HG03460 (cell line): ENCODE data around the gene CXXC4.

ENCODE experiments used
- ATAC-seq: cut with Tn5 transposase; IDR thresholded peaks from one replicate; pipeline ENCODE4 v1.9.1; 2021; ENCODE audit not compliant: unreplicated experiment

CXXC4 gene

GRCh38 chr4:104494822-104495559 is at the start of gene CXXC4:
CXXC4 (minus strand) TSS chr4:104494894; CDS start chr4:104491802, 3,092 bp downstream.
- ATAC-seq, result peak; percentile 21

DNA sequence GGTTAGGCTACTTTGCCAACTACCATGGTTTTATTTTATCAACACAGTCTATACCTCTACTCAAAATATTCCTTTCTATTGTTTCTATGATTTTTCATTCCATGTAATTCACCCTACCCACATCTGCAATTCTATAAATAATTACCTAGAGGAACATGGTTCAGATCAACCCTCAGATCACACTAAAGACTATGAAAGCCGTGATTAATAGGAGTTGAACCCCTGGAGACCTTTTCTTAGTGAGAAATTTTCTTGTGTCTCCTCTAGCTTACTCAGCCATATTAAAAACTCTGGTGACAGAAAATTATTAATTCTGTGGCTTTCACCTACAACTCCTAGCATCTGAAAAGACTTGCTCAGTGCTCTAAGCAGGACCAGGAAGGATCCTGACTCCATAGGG is 38.5 kb upstream of the CXXC4 start:
- no peak for ATAC-seq

DNA sequence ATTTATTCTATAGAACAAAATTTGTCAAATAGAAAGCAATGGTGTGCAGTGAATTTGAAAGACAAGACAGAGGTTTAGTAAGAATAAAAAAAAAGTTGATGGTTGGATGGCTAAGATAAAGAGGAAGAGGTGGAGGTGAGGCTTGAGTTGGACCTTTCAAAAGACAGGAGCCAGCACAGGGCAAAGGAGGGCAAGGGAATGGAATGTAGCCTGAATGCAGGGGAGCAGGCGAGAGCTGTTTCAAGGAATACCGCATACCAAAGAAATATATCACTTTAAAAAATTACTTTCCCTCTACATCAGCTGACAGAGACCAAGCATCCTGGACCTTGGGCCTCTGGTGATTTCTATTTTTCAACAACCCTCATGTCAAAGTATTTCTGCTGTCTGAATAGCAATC is 38.0 kb upstream of the CXXC4 start:
- ATAC-seq, result no peak

DNA sequence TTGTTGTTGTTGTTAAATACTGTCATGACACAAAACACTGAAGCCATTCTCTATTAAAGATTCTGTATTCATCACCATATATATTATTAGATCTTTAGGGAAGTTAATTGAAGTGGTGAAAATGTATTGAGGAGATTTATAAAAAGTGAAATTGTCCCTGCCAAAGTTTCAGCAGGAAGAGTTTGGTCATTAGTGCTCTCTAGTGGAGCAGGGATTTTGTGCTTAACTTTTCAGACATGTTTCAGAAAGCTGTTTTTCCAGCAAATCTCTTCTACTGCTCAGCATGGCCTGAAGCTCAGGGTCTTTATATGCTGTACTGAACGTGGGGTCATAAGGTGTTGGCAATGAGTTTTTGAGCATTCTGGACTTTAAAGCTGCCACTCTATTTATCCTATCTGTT is 36.7 kb upstream of the CXXC4 start:
- no peak for ATAC-seq

- ATAC-seq, result no peak
These were observed 35.7 kb upstream of the CXXC4 start for GRCh38 chr4:104530426-104530825.

GRCh38 chr4:104524591-104524990 is 29.9 kb upstream of the CXXC4 start:
- ATAC-seq, result no peak

- ATAC-seq, result no peak
These were observed 29.3 kb upstream of the CXXC4 start for GRCh38 chr4:104524026-104524425.

- peak; percentile 91 for ATAC-seq
These were observed 24.9 kb upstream of the CXXC4 start for GRCh38 chr4:104519588-104519987.

DNA sequence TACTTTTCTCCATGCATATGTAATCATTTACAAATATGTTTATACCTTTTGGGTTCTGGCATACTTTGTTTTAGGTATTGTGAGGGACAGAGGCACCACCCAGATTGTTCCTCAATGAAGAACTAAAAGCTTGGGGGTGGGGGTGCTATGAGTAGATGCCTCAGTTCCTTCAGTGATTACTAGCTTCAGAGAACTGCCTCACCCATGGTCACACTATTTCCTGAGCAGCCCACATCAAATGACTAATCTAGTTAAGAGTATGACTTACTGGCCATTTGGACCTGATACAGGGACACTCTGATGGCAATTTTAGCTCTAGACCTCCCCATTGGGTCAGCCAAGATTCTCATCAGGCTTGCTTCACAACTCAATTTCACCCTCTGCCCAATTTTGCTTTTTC is 22.2 kb upstream of the CXXC4 start:
- no peak for ATAC-seq

GRCh38 chr4:104508224-104508623 is 13.5 kb upstream of the CXXC4 start:
- ATAC-seq, result no peak

DNA sequence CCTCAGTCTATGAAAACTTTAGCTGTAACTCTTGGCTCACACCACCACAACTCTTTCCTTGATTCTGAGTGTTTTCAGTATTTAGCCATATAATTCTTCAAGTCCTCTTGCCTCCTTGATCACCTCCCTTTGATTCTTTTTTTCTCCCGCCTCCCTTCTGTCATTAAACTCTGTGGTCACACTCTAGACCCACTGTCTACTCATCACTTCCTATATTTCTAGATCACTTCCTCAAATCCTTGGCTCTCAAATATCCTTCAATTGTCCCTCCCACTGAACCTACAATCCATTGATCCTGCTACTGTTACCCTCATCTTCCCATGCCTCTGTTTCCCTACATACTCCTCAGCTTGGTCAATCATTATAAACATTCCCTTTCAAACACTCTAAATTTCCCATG is 12.4 kb upstream of the CXXC4 start:
- ATAC-seq, result no peak

DNA sequence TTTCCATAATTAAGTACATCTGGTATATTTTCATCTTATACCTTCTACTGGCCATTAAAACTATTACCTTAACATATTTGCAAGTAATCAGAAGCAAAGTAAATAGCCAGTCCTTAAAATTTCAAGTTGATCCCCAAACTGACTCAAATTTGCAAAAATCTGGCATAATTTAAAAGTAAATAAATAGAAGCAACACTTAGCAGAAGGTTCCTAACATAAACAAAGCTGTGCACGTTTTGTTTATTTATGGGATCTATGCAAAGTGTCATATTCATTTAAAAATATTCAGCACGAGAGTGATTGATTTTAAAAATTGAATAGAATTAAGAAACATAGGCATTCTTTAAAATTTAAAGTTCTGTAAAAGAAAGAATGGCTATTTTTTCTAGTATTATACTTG is 9.8 kb upstream of the CXXC4 start:
- no peak for ATAC-seq

- no peak for ATAC-seq
These were observed 7.8 kb upstream of the CXXC4 start for GRCh38 chr4:104502471-104502870.

GRCh38 chr4:104501290-104501689 is 6.6 kb upstream of the CXXC4 start:
- ATAC-seq, result no peak

DNA sequence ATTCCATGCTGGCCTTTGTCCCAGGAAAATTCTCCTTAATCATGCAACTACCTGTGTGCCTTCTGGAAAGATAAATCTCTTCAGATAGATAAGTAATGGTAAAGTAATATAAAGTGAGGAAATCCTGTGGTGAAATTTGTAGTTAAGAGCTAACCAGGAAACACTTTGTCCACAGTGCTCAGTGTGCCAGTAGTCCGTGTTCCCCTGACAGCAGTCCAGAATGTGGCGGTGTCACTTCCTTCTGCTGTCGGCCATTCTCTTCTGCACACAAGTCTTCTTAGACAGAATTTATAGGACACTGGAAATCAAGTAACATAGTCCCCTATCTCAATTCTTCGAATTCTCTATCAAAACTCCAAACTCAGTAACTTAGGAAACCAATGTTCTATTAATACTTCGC is 5.7 kb upstream of the CXXC4 start:
- ATAC-seq, result no peak

DNA sequence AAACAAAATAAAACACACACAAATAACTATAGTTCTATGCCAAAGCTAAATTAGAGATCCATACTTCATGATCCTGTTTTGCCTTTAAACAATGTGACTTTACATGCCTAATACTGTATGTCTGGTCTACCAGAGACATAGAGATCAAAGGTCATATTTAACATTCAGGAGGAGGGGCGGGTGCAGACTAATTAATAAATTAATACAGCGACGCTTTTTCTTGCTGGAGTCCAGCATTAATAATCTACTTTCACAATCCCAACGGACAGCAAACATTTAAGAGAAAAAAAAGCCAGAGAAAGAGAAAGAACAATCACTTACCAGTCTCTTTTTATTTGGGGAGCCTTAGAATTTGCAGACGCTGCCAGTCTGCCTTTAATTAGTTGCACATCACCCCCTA is 509 bp downstream of the CXXC4 start:
- ATAC-seq, result no peak

- no peak for ATAC-seq
These were observed 1.4 kb downstream of the CXXC4 start for GRCh38 chr4:104493081-104493831.

GRCh38 chr4:104492183-104492771 is 2.4 kb downstream of the CXXC4 start:
- peak; percentile 24 for ATAC-seq

- peak; percentile 16 for ATAC-seq
These were observed 3.1 kb downstream of the CXXC4 start for GRCh38 chr4:104491481-104492182.

DNA sequence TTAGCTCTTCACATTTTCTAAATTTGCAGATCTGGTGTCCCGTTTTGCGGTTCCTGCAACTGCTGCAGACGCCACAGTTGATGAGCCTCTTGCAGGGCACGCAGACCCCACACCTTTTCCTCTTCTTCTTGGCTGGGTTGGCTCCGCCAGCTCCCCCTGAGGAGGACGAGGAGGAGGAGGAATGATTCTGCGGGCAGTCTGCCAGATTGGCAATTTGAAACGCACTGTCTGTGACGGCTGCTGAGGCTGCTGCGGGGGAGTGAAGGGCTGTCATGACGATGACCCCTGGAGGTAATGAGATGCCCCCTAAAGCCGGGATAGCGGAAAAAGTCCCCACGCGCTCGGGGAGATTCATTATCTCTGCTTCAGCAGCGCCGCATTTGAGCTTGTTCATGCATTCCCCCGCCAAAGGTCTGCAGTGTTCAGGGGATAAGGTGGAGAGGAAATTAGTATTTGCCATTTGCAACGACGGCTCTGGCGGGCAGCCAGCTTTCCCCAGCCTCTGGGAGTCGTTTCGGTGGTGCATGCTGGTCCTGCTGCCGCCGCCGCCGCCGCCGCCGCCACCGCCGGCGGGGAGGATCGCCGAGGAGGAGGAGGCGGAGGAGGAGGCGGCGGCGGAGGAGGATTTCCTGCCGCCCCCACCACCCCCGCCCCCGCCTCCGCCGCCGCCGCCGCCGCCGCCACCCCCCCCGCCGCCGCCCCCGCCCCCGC is 3.8 kb downstream of the CXXC4 start:
- ATAC-seq, result peak; percentile 26
